NCI-H510A (cell line): ENCODE results near the gene HYLS1.

Experiments
- DNase-seq: peaks from one replicate; lab custom pipeline; 2025; lab: John Stamatoyannopoulos, UW

The HYLS1 gene

DNA sequence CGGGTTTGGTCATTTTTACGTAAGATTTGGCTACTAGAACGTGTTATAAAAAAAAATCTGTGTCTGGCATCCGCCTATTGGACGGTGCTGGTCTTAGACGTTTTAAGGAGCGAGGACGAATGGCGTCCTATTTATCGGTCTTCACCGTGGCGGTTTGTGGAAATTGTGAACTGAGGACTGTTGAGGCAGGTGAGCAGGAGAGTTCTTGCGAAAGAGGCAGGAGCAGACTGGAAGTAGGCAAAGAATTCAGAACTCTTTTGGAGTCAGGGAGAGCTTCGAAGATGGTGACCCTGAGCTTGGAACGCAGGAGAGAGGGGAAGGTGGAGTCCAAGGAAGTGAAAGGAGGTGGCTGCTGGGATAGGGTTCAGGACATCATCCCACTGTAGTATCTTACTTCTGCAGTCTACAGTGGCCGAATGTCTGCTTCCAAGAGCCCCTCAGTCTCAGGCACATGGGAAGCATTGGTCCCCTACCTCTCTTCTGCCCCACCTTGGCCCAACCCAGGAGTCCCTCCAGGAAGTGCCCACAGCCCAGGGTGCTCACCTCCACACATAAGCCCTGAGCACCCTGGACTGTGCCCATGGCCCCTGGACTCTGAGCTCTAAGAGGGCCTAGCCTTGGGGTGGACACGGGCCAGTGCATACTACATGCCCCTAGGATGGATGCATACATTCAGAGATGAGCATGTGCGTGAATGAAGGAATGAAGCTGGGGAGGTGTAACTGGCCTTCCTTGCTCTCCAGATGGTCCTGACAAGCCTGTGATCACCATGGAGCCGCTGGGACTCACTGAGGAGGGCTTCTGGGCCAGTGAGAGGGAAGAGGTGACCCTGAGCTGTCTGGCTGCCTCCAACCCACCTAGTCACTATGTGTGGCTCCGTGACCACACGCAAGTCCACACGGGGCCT lies 62.1 kb downstream of the HYLS1 start:
- DNase-seq = no peak

DNA sequence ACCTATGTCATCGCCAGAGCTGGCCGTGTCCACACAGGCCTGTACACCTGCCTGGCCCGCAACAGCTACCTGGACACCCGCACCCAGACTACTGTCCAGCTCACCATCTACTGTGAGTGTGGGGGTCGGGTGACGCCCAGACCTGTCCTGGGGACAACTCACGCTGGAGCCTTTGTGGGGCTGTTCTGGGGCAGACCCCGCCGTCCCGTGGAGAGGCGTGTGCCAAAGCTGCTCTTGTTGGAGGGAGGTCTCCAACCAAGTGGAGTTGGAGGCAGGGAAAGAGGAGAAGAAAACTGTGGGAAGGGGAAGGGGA lies 62.7 kb downstream of the HYLS1 start:
- no peak for DNase-seq
